Thoracic aorta (tissue), 2 donors: ENCODE results near the gene FOXG1. TPM values are rescaled to one million over a fixed set of nuclear protein-coding genes. Genes with fewer than 3 reads are reported as not detected.

ENCODE experiments used
- ATAC-seq: fragments of 150-250 bp; one replicate; pipeline ENCODE4 v1.8.0; 2017; ENCODE audit warnings: low read depth; ENCODE audit not compliant: insufficient number of reproducible peaks, low FRiP score
- DNase-seq: peaks from one replicate; pipeline ENCODE4 v3.0.0-alpha.2; 2020; ENCODE audit warnings: low spot score
- H3K27ac ChIP-seq, 2 donors: fragments of 200-600 bp; sonication (generic); 1 replicate in 1 of 2; 2 replicates in 1 of 2; pipeline ENCODE4 v1.5.1; 2016; ENCODE audit warnings: mild to moderate bottlenecking in 2 of 2, moderate library complexity in 2 of 2
- H3K27me3 ChIP-seq: fragments of 200-600 bp; sonication (generic); replicated peaks from 2 replicates; pipeline ENCODE4 v1.6.0; 2016; ENCODE audit warnings: mild to moderate bottlenecking; ENCODE audit not compliant: insufficient read depth
- H3K36me3 ChIP-seq: fragments of 200-600 bp; sonication (generic); one replicate; pipeline ENCODE4 v1.5.1; 2016
- H3K4me1 ChIP-seq, 2 donors: fragments of 200-600 bp; sonication (generic); 1 replicate in 1 of 2; 2 replicates in 1 of 2; pipeline versions ENCODE4 v1.5.1 to v1.6.0; 2016; ENCODE audit warnings: low read depth in 2 of 2, mild to moderate bottlenecking in 1 of 2; ENCODE audit not compliant: control insufficient read depth in 1 of 2
- H3K4me3 ChIP-seq: fragments of 200-600 bp; sonication (generic); 2 replicates; pipeline ENCODE4 v1.5.1; 2016; ENCODE audit warnings: mild to moderate bottlenecking
- H3K9me3 ChIP-seq: fragments of 200-600 bp; sonication (generic); 2 replicates; pipeline ENCODE4 v1.5.1; 2016
- total RNA-seq, 2 donors: library from RNA; depleted of rRNA; stranded (reverse); fragments of >200 nt; gene quantifications; one replicate each; pipeline versions ENCODE4 v1.1.0 to v1.2.3, GENCODE V29; 2016
- TF ChIP-seq, protein P1 (sequence below): fragments of 200-600 bp; sonication (generic); IDR thresholded peaks from one replicate; pipeline ENCODE4 v1.5.1; 2019; ENCODE audit warnings: antibody characterized with exemption

FOXG1 gene
- total RNA-seq, 2 donors from 2014 or later = 0.28 TPM; not detected in 1

DNA sequence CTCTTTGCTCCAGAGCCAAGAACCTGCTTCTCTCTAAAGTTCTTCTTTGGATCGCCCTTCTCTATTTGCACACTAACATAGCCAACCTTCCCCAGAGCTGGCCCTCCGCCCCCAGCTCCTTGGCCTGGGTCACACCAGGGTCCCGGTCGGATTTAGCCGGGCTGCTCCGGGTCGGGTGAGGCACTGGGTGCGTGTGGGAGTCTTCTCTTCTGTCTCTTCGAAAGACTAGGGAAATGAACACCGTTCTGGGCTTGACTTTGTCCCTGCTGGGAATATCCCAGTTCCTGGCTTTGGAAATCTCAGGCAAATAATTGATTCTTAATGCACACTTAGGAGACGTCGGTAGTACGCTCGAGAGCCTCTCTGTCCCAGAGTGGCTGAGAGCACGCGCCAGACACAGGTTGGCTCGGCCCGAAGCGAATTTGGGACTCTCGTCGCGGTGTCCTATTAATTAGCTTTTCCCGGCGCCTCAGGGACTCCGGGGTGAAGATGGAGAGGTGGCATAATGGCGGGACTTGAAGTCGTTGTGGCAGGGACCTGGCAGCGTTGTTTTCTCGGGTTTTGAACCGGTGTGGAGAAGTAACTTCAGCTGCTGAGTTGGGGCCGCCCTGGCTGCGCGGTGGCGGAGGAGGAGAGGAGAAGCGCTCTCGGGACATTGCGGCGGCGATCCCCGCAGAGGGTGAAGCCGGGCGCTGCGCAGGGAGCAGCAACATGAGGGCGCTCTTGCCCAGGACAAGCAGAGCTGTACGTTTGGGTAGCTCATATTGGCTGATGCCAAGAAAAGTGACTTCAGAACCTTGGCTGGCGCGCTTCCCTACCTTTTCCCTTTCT, 7.5 kb downstream of the FOXG1 start:
- TF ChIP-seq, protein P1, sequence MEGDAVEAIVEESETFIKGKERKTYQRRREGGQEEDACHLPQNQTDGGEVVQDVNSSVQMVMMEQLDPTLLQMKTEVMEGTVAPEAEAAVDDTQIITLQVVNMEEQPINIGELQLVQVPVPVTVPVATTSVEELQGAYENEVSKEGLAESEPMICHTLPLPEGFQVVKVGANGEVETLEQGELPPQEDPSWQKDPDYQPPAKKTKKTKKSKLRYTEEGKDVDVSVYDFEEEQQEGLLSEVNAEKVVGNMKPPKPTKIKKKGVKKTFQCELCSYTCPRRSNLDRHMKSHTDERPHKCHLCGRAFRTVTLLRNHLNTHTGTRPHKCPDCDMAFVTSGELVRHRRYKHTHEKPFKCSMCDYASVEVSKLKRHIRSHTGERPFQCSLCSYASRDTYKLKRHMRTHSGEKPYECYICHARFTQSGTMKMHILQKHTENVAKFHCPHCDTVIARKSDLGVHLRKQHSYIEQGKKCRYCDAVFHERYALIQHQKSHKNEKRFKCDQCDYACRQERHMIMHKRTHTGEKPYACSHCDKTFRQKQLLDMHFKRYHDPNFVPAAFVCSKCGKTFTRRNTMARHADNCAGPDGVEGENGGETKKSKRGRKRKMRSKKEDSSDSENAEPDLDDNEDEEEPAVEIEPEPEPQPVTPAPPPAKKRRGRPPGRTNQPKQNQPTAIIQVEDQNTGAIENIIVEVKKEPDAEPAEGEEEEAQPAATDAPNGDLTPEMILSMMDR = no peak
- H3K27me3 ChIP-seq = peaks cover 6% of the 10 kb centered on the region
- no peak for ATAC-seq
- no peak overlapping the region for H3K27ac ChIP-seq
- H3K36me3 ChIP-seq = no peaks in the 10 kb centered on the region
- DNase-seq = no peak
- no peak overlapping the region for H3K4me3 ChIP-seq
- no peaks in the 10 kb centered on the region for H3K9me3 ChIP-seq
- H3K4me1 ChIP-seq = no peaks in the 10 kb centered on the region

DNA sequence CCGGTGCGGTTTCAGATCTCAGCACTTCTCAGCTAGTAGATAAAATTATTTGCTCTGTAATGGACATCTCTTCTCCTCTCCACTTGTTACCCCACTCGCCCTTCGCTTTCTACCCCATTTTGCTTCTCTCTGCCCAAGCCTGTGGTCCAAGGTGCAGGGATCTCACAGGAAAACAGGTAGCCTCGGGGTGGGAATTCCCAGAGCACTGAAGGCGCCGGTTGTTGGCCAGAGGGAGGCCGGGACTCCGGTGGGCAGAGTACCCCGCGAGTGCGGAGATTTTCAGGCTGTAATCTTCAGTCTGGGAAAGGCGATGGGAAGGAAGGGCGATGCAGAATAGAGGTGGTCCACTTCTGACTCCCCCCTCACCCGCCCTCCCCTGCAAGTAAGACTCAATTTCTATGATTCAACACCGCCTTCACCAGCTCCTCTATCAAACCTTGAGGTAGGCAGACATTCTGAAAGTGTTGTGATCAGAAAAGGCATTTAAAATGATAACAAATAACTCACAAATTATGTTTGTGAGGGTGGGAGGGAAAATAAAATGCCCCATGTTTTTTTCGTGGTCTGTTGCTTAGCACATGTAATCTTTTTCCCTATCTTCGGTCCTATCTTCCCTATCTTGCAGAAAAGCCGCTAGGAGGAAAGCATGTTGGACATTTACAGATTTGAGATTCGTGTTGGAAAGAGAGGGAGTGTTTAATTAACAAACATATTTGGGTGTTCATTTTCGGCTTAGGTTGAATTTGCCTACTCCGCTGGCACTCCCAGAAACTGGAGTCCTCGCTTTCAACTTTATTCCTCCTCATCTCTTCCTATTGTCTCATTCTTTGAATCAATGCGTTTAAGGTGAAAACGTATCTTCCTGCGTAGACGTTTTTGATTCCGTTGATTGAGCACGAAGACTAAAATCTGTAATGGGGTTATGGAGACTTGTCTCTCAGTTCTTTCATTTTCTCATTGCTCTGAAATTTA, 8.5 kb downstream of the FOXG1 start:
- ATAC-seq (no peak), DNase-seq (no peak)
- Histone ChIP-seq H3K4me3 (no peak overlapping the region), H3K36me3 (no peaks in the 10 kb centered on the region), H3K27ac (no peak overlapping the region), H3K27me3 (peaks cover 6% of the 10 kb centered on the region), H3K9me3 (no peaks in the 10 kb centered on the region), H3K4me1 (no peaks in the 10 kb centered on the region)
- TF ChIP-seq, protein P1 = no peak

DNA sequence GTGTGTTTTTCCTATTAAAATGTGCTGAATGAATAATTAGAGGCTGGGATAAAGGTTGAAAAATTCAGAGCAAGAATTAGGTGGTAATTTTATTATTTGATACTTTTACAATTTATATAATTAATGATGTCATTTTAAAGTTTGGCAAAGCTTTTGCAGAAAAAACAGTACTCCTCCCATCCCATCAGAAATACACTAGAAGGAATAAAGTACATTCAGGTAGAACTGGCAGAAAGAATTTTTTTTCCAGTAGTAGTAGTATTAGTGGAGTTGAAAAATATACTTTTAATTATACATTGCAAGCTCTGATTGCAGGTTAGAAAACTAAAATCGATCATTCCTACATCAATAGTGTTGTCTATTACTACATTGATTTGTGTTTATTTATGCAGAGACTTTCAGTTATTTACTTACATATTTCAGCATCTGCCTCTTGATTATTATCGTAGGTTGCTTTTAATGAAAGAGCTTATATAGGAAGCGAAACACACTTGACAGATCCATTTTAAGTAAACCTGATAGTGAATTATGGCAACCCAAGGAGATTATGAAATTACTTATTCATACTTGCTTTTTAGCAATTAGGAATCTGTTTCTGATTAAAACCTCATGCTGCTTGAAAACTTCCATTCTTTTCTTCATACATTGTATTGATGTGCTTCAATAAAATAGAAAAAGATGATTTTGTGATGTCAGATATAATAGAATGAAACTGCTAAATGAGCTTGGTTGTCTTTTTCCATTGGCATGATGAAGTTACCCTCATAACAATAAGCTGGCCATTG, 10.1 kb downstream of the FOXG1 start:
- Histone ChIP-seq H3K27me3 (peaks cover 6% of the 10 kb centered on the region), H3K4me3 (no peak overlapping the region), H3K36me3 (no peaks in the 10 kb centered on the region), H3K9me3 (no peaks in the 10 kb centered on the region), H3K4me1 (no peaks in the 10 kb centered on the region), H3K27ac (no peak overlapping the region)
- no peak for DNase-seq
- TF ChIP-seq, protein P1 = no peak
- no peak for ATAC-seq

DNA sequence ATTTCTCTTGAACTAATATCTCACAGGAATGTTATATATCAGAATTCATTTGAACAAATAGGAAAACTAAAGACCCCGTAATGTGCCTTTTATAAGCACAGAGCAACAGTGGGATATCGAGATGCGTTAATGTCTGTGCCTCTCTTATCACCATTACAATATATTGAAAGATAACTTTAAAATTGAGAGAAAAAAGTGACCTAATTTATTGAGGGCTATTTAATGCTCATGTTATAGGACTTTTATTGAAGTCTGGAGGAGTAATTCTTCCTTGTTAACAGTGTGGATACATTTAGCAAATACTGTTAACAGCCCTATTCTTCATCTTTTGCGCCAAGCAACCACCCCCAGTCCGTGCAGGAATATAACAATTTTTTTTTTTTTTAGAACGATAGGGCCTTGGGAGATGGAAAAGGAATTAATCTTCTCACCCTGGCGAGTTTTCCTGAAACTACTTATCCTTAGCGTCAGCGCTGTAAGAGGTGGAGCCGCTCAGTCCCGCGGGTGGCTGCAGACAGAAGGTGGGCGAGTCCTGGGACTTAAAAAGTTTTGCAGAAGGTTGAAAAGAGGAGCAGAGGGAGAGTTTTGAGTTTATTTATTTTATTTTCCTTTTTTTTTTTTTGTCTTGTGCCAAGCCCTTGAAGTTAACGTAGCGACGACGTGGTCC, 11.0 kb downstream of the FOXG1 start:
- Histone ChIP-seq H3K9me3 (no peaks in the 10 kb centered on the region), H3K4me3 (no peak overlapping the region), H3K27me3 (peaks cover 6% of the 10 kb centered on the region), H3K27ac (no peak overlapping the region), H3K4me1 (no peaks in the 10 kb centered on the region), H3K36me3 (no peaks in the 10 kb centered on the region)
- TF ChIP-seq, protein P1 = no peak
- no peak for ATAC-seq
- no peak for DNase-seq
